ENCODE data around the gene FAM110A.

DNA sequence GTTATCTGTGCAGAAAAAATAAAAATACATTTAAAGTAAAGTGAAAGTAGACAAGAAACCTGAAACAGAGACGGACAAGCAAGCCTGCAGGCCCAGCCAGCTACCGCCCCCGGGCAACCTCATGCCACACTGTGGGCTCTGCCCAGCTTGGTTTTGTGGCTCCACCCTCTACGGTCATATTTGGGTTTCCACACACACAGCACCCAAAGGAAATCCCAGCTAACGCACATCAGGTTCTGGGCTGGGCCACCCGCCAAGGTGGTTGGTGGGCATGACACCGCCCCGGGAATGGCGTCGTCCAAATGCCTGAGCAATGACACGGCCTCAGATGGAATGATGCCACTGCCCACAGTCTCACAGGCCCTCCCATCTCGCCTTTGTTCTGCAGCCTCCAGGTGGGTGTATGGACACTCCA lies 22.9 kb downstream of the FAM110A start:
- TF ChIP-seq, protein P1, sequence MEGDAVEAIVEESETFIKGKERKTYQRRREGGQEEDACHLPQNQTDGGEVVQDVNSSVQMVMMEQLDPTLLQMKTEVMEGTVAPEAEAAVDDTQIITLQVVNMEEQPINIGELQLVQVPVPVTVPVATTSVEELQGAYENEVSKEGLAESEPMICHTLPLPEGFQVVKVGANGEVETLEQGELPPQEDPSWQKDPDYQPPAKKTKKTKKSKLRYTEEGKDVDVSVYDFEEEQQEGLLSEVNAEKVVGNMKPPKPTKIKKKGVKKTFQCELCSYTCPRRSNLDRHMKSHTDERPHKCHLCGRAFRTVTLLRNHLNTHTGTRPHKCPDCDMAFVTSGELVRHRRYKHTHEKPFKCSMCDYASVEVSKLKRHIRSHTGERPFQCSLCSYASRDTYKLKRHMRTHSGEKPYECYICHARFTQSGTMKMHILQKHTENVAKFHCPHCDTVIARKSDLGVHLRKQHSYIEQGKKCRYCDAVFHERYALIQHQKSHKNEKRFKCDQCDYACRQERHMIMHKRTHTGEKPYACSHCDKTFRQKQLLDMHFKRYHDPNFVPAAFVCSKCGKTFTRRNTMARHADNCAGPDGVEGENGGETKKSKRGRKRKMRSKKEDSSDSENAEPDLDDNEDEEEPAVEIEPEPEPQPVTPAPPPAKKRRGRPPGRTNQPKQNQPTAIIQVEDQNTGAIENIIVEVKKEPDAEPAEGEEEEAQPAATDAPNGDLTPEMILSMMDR (conservative IDR thresholded peaks at IDR 0.05; ENCODE audit: low read length), result no peak
- TF ChIP-seq EZH2phosphoT487 (IDR thresholded peaks at IDR 0.05; ENCODE audit: borderline replicate concordance, low read depth, low read length), result no peak
